Coronary artery (tissue), 2 donors: Measurements from ENCODE around the gene REC114.

Source experiments
- DNase-seq: peaks from one replicate; pipeline ENCODE4 v3.0.0-alpha.2; 2017; ENCODE audit warnings: low spot score
- H3K27ac ChIP-seq, 2 donors: fragments of 200-600 bp; sonication (generic); one replicate each; pipeline ENCODE4 v1.5.1; 2016 to 2019
- H3K4me3 ChIP-seq: fragments of 200-600 bp; sonication (generic); 2 replicates; pipeline ENCODE4 v1.5.1; 2016; ENCODE audit warnings: mild to moderate bottlenecking, moderate library complexity
- TF ChIP-seq, protein P1 (sequence below): fragments of 200-600 bp; sonication (generic); IDR thresholded peaks from one replicate; pipeline ENCODE4 v1.5.1; 2019; ENCODE audit warnings: antibody characterized with exemption

REC114 gene

DNA sequence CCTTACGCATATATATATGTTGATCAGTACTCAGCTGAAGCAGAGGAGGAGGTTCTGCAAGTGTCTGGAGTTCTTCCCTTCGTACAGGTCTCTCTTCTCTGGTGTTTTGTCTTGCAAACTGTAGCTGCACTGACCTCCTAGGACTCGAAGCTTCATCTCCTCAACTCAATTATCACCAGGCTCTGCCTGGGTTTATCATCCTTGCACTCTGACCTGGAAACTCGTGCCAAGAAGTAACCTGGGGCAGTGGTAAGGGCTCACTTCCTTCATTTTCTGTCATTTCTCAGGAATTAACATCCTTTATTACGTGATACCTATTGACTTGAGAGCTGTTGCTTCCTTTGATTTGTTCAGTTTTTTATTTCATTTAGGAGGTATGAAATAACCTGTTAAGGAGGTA lies 14.4 kb downstream of the REC114 start:
- TF ChIP-seq, protein P1, sequence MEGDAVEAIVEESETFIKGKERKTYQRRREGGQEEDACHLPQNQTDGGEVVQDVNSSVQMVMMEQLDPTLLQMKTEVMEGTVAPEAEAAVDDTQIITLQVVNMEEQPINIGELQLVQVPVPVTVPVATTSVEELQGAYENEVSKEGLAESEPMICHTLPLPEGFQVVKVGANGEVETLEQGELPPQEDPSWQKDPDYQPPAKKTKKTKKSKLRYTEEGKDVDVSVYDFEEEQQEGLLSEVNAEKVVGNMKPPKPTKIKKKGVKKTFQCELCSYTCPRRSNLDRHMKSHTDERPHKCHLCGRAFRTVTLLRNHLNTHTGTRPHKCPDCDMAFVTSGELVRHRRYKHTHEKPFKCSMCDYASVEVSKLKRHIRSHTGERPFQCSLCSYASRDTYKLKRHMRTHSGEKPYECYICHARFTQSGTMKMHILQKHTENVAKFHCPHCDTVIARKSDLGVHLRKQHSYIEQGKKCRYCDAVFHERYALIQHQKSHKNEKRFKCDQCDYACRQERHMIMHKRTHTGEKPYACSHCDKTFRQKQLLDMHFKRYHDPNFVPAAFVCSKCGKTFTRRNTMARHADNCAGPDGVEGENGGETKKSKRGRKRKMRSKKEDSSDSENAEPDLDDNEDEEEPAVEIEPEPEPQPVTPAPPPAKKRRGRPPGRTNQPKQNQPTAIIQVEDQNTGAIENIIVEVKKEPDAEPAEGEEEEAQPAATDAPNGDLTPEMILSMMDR, result no peak
- DNase-seq, result no peak
- no peak overlapping the region for H3K4me3 ChIP-seq
- H3K27ac ChIP-seq, result no peak overlapping the region

- TF ChIP-seq, protein P1, result no peak
- DNase-seq, result no peak
- H3K27ac ChIP-seq, result no peak overlapping the region
- H3K4me3 ChIP-seq, result no peak overlapping the region
These were observed 17.7 kb downstream of the REC114 start for GRCh38 chr15:73460662-73461061.

DNA sequence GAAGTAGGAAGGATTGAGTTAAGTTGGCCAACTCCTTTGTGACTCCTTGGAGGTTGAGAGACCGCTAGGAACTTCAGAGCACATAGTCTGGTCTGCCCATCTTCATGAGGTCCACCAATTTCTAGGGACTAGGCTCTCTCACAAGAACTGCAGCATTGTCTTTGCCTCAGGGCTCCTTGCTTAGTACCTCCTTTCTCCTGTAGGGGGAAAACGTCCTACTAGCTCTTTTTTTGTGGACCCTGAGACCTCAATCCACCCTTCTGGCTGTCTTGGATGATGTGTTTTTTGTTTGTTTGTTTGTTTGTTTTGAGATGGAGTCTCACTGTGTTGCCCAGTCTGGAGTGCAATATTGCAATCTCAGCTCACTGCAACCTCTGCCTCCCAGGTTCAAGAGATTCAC lies 21.6 kb downstream of the REC114 start:
- no peak for DNase-seq
- TF ChIP-seq, protein P1, result no peak
- Histone ChIP-seq H3K4me3 (no peak overlapping the region), H3K27ac (no peak overlapping the region)

DNA sequence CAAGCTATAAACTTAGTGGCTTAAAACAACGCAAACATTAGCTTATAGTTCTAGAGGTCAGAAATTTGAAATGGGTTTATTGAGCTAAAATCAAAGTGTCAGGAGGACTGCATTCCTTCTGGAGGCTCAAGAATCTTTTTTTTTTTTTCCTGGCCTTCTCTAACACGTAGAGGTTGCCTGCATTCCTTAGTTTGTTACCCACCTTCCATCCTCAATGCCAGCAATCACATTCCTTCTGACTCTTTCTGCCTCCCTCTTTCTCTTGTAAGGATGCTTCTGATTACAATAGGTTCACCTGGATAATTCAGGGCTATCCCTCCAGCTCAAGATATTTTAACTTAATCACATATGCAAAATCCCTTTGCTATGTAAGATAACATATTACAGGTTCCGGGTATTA lies 24.8 kb downstream of the REC114 start:
- no peak overlapping the region for H3K4me3 ChIP-seq
- DNase-seq, result no peak
- TF ChIP-seq, protein P1, result no peak
- H3K27ac ChIP-seq, result no peak overlapping the region

- DNase-seq, result no peak
- Histone ChIP-seq H3K4me3 (no peak overlapping the region), H3K27ac (no peak overlapping the region)
- TF ChIP-seq, protein P1, result no peak
These were observed 31.8 kb downstream of the REC114 start for GRCh38 chr15:73474785-73475184.

GRCh38 chr15:73476704-73477216 lies 33.8 kb downstream of the REC114 start:
- Histone ChIP-seq H3K27ac (no peak overlapping the region), H3K4me3 (no peak overlapping the region)
- no peak for DNase-seq
- TF ChIP-seq, protein P1, result no peak

DNA sequence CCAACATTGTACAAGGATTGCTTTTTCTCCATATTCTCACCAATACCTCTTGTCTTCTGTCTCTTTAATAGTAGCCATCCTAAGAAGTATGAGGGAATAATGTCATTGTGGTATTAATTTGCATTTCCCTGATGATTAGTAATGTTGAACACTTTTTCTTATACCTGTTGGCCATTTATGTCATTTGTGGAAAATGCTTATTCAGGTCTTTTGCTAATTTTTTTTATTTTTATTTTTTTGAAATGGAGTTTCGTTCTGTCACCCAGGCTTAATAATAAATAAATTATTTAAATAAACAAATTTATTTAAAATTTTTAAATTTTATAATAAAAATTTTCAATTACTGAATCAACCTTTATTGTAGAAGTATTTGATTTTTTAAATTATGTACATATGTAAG lies 37.1 kb downstream of the REC114 start:
- no peak overlapping the region for H3K4me3 ChIP-seq
- no peak for DNase-seq
- TF ChIP-seq, protein P1, result no peak
- no peak overlapping the region for H3K27ac ChIP-seq
